HCT116 (cell line): ENCODE data around the gene ACOT7. TPM values are rescaled to one million over a fixed set of nuclear protein-coding genes. Genes with fewer than 3 reads are reported as not detected.

Experiments used
- ATAC-seq: fragments of 200-7000 bp; cut with Tn5 transposase; 2 replicates; pipeline ENCODE4 v1.9.1; 2020; ENCODE audit warnings: mild to moderate bottlenecking, moderate library complexity
- BruUV-seq: library from RNA; stranded (reverse); fragments of 400-500 nt; replicated peaks from 2 replicates; lab custom pipeline; 2021; lab: Mats Ljungman, UMichigan
- CTCF ChIA-PET: fragments of 300-600 bp; sonication (Branson Sonifier 250); formaldehyde crosslinking; loops from one replicate; lab custom pipeline; 2021; ENCODE audit warnings: antibody characterized with exemption; lab: Charles Lee
- POLR2A ChIA-PET: fragments of 300-600, 350-600 bp; sonication (Branson Sonifier 250); formaldehyde crosslinking; loops from one replicate; lab custom pipeline; 2021; ENCODE audit warnings: antibody characterized with exemption; lab: Charles Lee
- RAD21 ChIA-PET, 2 experiments: fragments of 300-600 bp; sonication (Branson Sonifier 250); formaldehyde crosslinking; loops; one replicate each; lab custom pipeline; 2023; ENCODE audit warnings: low total read pairs in 2 of 2; ENCODE audit not compliant: uncharacterized antibody in 2 of 2, unreplicated experiment in 2 of 2, low non-redundant PET in 1 of 2; lab: Charles Lee
- DNase-seq: peaks from one replicate; pipeline ENCODE4 v3.0.0-alpha.2; 2010; ENCODE audit warnings: low read depth, low spot score
- H2AFZ ChIP-seq: fragments of 200-600 bp; shearing (Covaris generic), sonication (generic); 2 replicates; pipeline ENCODE4 v1.6.1; 2017; ENCODE audit warnings: low read depth, mixed run types, mixed read lengths, antibody characterized with exemption, low read length; ENCODE audit not compliant: poor library complexity, severe bottlenecking
- H3K27ac ChIP-seq: 2 replicates; pipeline ENCODE4 v1.5.1; 2012; ENCODE audit warnings: low read depth, low read length
- H3K27me3 ChIP-seq: fragments of 200-600 bp; sonication (generic); 2 replicates; pipeline ENCODE4 v1.6.1; 2016; ENCODE audit warnings: mixed run types, low read length, mixed read lengths; ENCODE audit not compliant: insufficient read depth
- H3K36me3 ChIP-seq, 2 experiments: fragments of 200-500 bp in 1 of 2; fragments of 200-600 bp in 1 of 2; sonication (Bioruptor generic) in 1 of 2; sonication (generic) in 1 of 2; 2 replicates each; pipeline versions ENCODE4 v1.5.1 to v1.6.1; 2014 to 2016; ENCODE audit warnings: low read length in 2 of 2, inconsistent platforms in 1 of 2, mixed read lengths in 1 of 2, mixed run types in 1 of 2; ENCODE audit not compliant: insufficient read depth in 2 of 2, control insufficient read depth in 1 of 2
- H3K4me1 ChIP-seq, 2 experiments: fragments of 200-600 bp in 1 of 2; sonication (generic) in 1 of 2; 2 replicates each; pipeline versions ENCODE4 v1.5.1 to v1.6.1; 2012 to 2017; ENCODE audit warnings: low read length in 2 of 2, inconsistent platforms in 1 of 2, mild to moderate bottlenecking in 1 of 2, mixed read lengths in 1 of 2, mixed run types in 1 of 2, moderate library complexity in 1 of 2; ENCODE audit not compliant: insufficient read depth in 2 of 2, control insufficient read depth in 1 of 2
- H3K4me2 ChIP-seq: fragments of 200-600 bp; sonication (generic); 2 replicates; pipeline ENCODE4 v1.6.1; 2017; ENCODE audit warnings: mixed run types, low read length, mixed read lengths
- H3K4me3 ChIP-seq, 2 experiments: fragments of 200-600 bp in 1 of 2; sonication (generic) in 1 of 2; replicated peaks in 1 of 2; 2 replicates each; pipeline ENCODE4 v1.5.1; 2011 to 2016; ENCODE audit warnings: low read length in 2 of 2, control low read depth in 1 of 2, low read depth in 1 of 2, mild to moderate bottlenecking in 1 of 2, mixed read lengths in 1 of 2, mixed run types in 1 of 2
- H3K79me2 ChIP-seq: fragments of 200-600 bp; sonication (generic); 2 replicates; pipeline ENCODE4 v1.6.1; 2017; ENCODE audit warnings: mild to moderate bottlenecking, mixed run types, low read length, moderate library complexity, mixed read lengths; ENCODE audit not compliant: insufficient read depth
- H3K9ac ChIP-seq: fragments of 200-600 bp; sonication (generic); 2 replicates; pipeline ENCODE4 v1.6.1; 2016; ENCODE audit warnings: low read length, mixed read lengths
- H3K9me2 ChIP-seq: fragments of 200-600 bp; sonication (generic), shearing (Covaris generic); 2 replicates; pipeline ENCODE4 v1.6.1; 2017; ENCODE audit warnings: mixed run types, mild to moderate bottlenecking, moderate library complexity; ENCODE audit not compliant: insufficient read depth
- H3K9me3 ChIP-seq, 2 experiments: fragments of 200-500 bp in 1 of 2; fragments of 200-600 bp in 1 of 2; sonication (Bioruptor generic) in 1 of 2; sonication (generic) in 1 of 2; 2 replicates each; pipeline ENCODE4 v1.6.1; 2014 to 2017; ENCODE audit warnings: low read length in 2 of 2, mixed read lengths in 2 of 2, inconsistent platforms in 1 of 2, low read depth in 1 of 2, mild to moderate bottlenecking in 1 of 2, mixed run types in 1 of 2, moderate library complexity in 1 of 2; ENCODE audit not compliant: control insufficient read depth in 1 of 2, insufficient read depth in 1 of 2
- H4K20me1 ChIP-seq: fragments of 200-600 bp; sonication (generic), shearing (Covaris generic); 2 replicates; pipeline ENCODE4 v1.6.1; 2017; ENCODE audit warnings: mixed run types, mild to moderate bottlenecking, moderate library complexity; ENCODE audit not compliant: insufficient read depth
- CBX3 ChIP-seq: IDR thresholded peaks from 2 replicates; pipeline ENCODE4 v1.6.1; 2012; ENCODE audit warnings: low read depth
- CEBPB ChIP-seq: IDR thresholded peaks from 2 replicates; pipeline ENCODE4 v1.6.1; 2012; ENCODE audit warnings: low read depth
- EGR1 ChIP-seq: IDR thresholded peaks from 2 replicates; pipeline ENCODE4 v1.6.1; 2012; ENCODE audit warnings: low read depth
- ELF1 ChIP-seq: IDR thresholded peaks from 2 replicates; pipeline ENCODE4 v1.6.1; 2012; ENCODE audit warnings: low read depth, borderline replicate concordance
- FOSL1 ChIP-seq: IDR thresholded peaks from 2 replicates; pipeline ENCODE4 v1.6.1; 2012; ENCODE audit warnings: low read depth
- JUND ChIP-seq: IDR thresholded peaks from 2 replicates; pipeline ENCODE4 v1.6.1; 2012
- MAX ChIP-seq: IDR thresholded peaks from 2 replicates; pipeline ENCODE4 v1.6.1; 2012
- SIN3A ChIP-seq: IDR thresholded peaks from 2 replicates; pipeline ENCODE4 v1.6.1; 2012; ENCODE audit warnings: low read depth
- SRF ChIP-seq: IDR thresholded peaks from 2 replicates; pipeline ENCODE4 v1.6.1; 2012; ENCODE audit warnings: low read depth
- TCF7L2 ChIP-seq: IDR thresholded peaks from 2 replicates; pipeline ENCODE4 v1.7.0; 2011; ENCODE audit warnings: borderline replicate concordance, inconsistent platforms; ENCODE audit not compliant: insufficient read depth, insufficient read length; ENCODE audit errors: extremely low read depth
- ZFX ChIP-seq: fragments of 450-650 bp; IDR thresholded peaks from 2 replicates; pipeline ENCODE4 v1.6.1; 2017
- ZNF274 ChIP-seq: fragments of 200-500 bp; sonication (Bioruptor generic); IDR thresholded peaks from 2 replicates; pipeline ENCODE4 v1.6.1; 2014; ENCODE audit warnings: mild to moderate bottlenecking, low read depth, low read length, inconsistent platforms
- intact Hi-C: fragments of 100-400 bp; cut with micrococcal nuclease; formaldehyde crosslinking; loops from 2 replicates; pipeline ENCODE4 v1.10.0; 2022
- total RNA-seq: library from RNA; stranded (reverse); gene quantifications from one replicate; pipeline ENCODE4 v1.2.1, GENCODE V29; 2021; ENCODE audit not compliant: unreplicated experiment

The ACOT7 gene
- total RNA-seq, 1 experiment from 2014 or later = 162 TPM

- peak; percentile 48; the same call in 1 of the 2 replicates for ATAC-seq
- intact Hi-C loops = no loop called here
- Histone ChIP-seq H3K4me2 (peak overlapping the region; percentile 27; the same call in 1 of the 2 replicates), H3K36me3 (peaks cover 2 to 12% of the 10 kb centered on the region in 2 experiments; a peak in 2 of 4 replicates), H3K79me2 (no peaks in the 10 kb centered on the region), H3K9ac (no peak overlapping the region), H3K27me3 (no peaks in the 10 kb centered on the region), H3K4me3 (no peak overlapping the region), H2AFZ (no peak overlapping the region), H3K27ac (no peak overlapping the region), H4K20me1 (no peaks in the 10 kb centered on the region), H3K9me2 (no peaks in the 10 kb centered on the region), H3K9me3 (no peaks in the 10 kb centered on the region), H3K4me1 (peaks cover 0 to 9% of the 10 kb centered on the region in 2 experiments; a peak in 2 of 4 replicates)
- ChIA-PET POLR2A (no interaction called here), CTCF (no interaction called here), RAD21 (interaction anchor here in 1 of 2 experiments (0.7 kb wide), 1 partner anchor 39 kb away, joined by 3 read pairs; no protein-coding TSS in a partner anchor)
- no peak for DNase-seq
- BruUV-seq = TSS peak; percentile 21
- TF ChIP-seq JUND (0 out of 2 replicates have a peak, but pooled peaks have one; percentile 19), MAX (no peak)
Measured at GRCh38 chr1:6317098-6317760, 76.3 kb downstream of the ACOT7 start.

GRCh38 chr1:6316240-6317097, 77.1 kb downstream of the ACOT7 start:
- intact Hi-C loops = no loop called here
- no TSS peak for BruUV-seq
- Histone ChIP-seq H3K79me2 (no peaks in the 10 kb centered on the region), H3K4me1 (peaks cover 0 to 9% of the 10 kb centered on the region in 2 experiments; a peak in 2 of 4 replicates), H3K9me3 (no peaks in the 10 kb centered on the region), H3K9ac (no peak overlapping the region), H3K4me3 (no peak overlapping the region), H3K27ac (no peak overlapping the region), H3K4me2 (no peak overlapping the region), H2AFZ (no peak overlapping the region), H4K20me1 (no peaks in the 10 kb centered on the region), H3K36me3 (peaks cover 2 to 12% of the 10 kb centered on the region in 2 experiments; a peak in 2 of 4 replicates), H3K9me2 (no peaks in the 10 kb centered on the region), H3K27me3 (no peaks in the 10 kb centered on the region)
- ATAC-seq = no peak
- no peak for DNase-seq
- ChIA-PET POLR2A (no interaction called here), CTCF (no interaction called here), RAD21 (no interaction called here)
- TF ChIP-seq SIN3A (no peak), ELF1 (no peak), SRF (no peak), FOSL1 (no peak), CBX3 (no peak), ZNF274 (no peak), ZFX (no peak), EGR1 (no peak), JUND (no peak), TCF7L2 (no peak), CEBPB (no peak)
